NCI-H2196 treated with DMSO at 0.1 percent for 48 hours (cell line): Measurements from ENCODE around the gene WDR55.
"Not testable (repeated sequence)": the region's sequence is repeated elsewhere in the genome, so short reads cannot be mapped to it uniquely, and the experiment has no call there.

Experiments
- DNase-seq: peaks from one replicate; lab custom pipeline; 2025; ENCODE audit not compliant: unreplicated experiment; lab: John Stamatoyannopoulos, UW

Gene WDR55, protein sequence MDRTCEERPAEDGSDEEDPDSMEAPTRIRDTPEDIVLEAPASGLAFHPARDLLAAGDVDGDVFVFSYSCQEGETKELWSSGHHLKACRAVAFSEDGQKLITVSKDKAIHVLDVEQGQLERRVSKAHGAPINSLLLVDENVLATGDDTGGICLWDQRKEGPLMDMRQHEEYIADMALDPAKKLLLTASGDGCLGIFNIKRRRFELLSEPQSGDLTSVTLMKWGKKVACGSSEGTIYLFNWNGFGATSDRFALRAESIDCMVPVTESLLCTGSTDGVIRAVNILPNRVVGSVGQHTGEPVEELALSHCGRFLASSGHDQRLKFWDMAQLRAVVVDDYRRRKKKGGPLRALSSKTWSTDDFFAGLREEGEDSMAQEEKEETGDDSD

DNA sequence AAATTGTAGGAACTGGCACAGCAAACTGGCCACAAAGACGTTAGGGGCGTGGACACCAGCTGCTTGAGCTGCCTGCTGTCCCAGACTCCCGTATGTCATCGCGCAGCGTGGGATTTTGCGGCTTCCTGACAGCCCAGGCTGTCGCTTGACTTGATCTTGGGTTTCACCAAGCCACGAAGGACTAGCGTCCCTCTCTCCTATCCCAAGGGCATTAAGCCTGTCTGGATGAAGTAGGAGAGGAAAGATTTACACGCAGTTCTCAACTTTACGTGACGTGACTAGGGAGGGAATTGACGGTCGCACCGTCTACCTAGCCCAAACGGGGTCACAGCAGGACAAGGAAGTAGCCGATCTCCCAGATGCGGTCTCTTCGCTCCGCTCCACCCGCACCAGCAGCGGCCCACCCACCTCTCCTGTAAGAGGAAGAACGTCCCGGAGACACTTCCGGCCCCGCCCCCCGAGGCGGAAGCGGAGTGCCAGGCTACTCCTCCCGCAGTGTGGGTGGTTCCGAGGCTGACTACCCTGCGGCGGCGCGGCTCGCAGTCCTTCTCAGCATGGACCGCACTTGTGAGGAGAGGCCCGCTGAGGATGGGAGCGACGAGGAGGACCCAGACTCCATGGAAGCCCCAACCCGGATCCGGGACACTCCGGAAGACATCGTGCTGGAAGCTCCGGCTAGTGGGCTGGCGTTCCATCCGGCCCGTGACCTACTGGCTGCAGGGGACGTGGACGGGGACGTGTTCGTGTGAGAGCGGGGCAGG, at the start of gene WDR55:
WDR55 (plus strand) TSS at position 546 of the 761 bp plus-strand sequence; CDS start at position 555, 9 bp downstream.
- peak; percentile 77 for DNase-seq

DNA sequence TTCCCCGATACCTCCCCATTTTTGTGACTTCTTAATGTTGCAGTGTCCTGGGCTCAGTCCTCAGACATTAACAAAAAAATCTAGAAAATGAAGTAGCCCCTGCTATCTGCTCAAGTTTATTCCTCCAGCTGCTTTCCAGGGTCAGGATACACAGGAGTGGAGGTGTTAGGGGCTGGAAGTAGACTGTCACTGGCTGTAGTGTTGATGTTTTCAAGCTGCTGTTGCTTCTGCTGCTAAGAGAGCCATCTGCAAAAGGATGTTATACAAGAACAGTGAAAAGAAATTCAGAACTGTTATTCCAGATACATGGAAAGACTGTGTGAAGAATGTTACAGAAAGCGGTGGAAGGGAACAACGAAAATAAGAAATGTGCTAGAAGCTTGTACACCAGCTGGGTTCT, 42.4 kb upstream of the WDR55 start:
- DNase-seq = no peak

DNA sequence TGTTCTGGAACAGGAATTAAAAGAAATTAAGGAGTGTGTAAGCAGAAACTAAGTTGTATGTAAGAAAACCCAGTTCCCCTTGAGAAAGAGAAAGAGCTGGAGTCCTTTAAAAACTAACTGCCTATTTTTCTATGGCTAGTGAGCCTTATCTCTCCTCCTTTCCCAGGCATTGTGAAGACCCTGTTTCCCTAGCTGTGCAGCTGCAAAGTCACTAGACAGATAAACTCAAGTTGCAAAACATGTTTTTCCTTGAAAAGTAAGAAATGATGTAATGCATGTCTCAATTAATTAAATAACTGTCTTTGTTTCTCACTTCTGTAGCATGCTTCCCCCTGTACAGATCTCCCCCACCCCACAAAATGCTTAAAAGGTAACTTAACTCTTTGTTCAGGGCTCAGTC, 41.6 kb upstream of the WDR55 start:
- DNase-seq = not testable (repeated sequence)

DNA sequence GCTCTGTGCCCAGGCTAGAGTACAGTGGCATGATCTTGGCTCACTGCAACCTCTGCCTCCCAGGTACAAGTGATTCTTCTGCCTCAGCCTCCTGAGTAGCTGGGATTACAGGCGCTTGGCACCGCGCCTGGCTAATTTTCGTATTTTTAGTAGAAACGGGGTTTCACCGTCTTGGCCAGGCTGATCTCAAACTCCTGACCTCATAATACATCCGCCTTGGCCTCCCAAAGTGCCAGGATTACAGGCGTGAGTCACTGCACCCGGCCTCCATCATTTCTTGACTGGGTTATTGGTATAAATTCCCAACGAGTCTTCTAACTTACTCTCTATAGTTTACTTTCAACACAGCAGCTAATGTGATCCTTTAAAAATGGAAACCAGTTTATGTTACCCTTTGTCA, 39.8 kb upstream of the WDR55 start:
- DNase-seq = not testable (repeated sequence)

DNA sequence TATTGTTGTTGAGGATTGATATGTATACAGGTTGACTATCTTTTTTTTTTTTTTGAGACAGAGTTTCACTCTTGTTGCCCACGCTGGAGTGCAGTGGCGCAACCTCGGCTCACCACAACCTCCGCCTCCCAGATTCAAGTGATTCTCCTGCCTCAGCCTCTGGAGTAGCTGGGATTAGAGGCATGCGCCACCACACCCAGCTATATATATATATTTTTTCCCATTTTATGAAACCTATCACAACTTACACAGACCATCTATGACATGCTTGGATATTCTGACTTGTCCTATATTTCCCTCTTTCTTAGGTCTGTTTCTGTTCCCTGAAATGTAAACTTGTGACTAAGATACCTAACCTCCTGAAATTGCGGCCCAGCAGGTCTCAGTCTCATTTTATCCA, 36.7 kb upstream of the WDR55 start:
- no peak for DNase-seq

DNA sequence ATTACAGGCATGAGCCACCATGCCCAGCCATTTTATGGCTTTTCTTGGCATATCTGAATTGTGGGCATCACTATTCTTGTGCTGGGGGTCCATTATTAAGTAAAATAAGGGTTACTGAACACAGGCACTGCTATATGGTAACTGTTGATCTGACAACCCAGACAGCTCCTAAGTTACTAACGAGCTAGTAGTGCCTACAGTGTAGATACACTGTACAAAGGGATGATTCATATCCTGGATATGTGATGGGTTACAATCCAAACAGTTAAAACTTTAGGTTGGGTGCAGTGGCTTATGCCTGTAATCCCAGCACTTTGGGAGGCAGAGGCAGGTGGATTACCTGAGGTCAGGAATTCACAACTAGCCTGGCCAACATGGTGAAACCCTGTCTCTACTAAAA, 36.0 kb upstream of the WDR55 start:
- DNase-seq = no peak

DNA sequence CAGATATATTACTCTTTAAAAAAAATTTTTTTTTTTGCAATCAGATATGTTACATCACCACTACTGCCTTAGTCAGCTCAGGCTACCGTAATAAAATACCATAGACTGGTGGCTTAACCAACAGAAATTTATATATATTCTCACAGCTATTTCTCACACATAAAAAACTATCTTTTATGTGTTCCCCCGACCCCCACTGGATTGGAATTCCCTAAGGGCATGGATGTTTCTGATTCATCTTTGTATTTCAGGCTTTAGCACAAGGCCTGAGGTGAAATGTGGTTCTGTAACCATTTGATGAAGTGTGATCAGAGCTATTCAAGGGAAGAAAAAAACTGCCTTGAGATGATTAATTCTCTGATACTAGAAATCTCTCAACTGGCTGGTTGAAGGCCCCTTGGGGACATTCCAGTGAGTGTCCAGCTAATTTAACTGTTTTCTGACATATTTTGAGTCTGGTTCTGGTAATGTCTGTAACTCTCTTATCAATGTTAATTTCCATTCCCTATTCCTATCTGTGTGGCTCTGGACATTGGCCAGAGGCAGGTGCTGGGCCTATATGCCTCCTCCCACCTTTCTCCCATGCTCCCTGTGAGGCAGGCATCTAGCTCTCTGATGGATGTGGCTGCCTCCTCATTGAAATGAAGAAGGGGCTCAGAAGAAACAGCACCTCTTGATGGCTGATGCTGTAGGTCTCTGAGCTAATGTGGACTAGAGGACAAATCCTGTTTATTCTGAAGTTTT, 34.2 kb upstream of the WDR55 start:
- no peak for DNase-seq

DNA sequence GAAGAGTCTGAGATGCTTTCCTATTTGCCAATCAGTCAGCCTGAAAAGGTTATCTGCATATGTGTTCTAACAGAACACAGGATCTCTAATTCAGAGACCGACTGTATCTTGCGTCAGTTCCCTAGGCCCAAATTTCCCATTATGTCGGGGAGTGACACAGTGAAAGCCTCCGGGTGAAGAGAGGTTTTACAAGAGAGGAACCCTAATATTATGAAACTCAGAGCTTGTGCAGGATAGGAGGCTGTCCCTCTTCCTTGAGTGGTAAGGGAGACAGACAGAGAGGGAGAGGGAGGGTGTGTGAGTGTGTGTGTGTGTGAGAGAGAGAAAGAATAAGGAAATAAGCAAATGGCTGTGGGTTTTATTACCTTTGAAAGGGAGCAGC, 33.7 kb upstream of the WDR55 start:
- DNase-seq = no peak

DNA sequence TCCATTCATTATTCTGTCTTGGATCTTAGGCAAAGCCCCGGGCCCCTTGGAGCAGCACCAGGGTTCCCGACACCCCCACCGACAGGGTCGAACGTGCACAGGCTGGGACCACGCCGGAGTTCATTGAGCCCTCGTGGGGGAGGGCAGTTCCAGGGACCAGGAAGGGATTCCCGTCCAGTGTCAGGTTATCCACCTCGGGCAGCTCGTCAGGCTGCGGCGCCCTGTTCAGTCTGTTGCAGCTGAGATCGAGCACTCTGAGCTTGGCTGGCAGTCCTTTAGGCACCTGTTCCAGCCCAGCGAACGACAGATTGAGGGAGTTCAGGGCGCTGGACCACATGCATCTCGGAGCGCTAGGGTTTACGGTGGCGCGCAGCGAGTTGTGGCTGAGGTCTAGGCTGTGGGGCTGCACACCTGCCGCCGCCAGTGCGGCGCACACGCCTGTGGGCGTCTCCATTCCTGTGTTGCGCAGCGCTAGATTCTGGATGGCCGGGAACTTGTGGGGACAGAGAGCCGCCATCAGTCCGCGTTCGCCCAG, 32.8 kb upstream of the WDR55 start:
- DNase-seq = no peak

DNA sequence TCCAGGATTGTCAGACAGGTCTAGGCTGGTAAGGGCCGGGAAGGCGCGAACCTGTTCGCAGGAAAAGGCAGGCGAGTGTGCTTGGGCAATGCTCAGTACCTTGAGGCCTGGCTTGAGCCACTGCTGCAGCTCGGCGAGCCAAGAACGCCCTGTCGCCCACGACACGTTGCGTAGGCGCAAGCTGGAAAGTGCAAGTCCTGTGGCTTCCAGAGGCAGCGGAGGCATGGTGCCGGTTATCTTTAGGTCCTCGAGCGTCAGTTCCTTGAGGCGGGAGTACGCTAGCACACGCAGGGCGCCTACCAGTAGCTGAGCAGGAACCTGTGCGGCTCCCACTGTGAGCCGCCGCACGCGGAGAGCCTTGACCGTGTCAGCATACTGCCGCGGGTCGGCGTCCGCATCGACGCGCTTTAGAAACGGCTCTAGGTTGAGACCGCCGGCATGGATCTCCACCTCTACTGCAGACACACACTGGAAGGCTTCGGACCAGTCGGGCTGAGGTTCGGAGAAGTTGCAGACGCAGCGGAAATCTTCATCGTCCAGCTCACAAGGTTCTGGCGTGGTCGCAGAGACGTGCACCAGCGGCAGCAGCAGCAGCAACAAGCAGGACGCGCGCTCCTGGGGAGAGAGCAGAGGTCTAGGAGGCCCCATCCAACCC, 32.2 kb upstream of the WDR55 start:
- no peak for DNase-seq

DNA sequence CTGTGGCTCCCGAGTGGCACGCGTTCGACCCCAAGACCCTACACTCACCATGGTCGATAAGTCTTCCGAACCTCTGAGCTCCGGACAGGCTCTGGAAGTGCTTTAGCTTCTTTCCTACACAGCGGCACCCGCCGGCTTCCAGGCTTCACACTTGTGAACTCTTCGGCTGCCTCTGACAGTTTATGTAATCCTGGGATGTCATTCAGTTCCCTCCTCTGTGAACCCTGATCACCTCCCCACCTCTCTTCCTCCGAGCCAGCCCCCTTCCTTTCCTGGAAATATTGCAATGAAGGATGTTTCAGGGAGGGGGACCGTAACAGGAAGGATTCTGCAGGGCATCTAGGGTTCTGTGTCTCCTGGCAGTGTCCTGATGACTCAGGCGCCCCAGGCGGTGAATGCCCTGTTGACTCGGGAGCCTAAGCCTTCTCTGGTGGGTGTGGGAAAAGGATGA, 31.7 kb upstream of the WDR55 start, which contains the start of gene CD14:
CD14 (minus strand) TSS at position 155 of the 451 bp plus-strand sequence; CDS start at position 51, 104 bp downstream.
- DNase-seq = no peak

DNA sequence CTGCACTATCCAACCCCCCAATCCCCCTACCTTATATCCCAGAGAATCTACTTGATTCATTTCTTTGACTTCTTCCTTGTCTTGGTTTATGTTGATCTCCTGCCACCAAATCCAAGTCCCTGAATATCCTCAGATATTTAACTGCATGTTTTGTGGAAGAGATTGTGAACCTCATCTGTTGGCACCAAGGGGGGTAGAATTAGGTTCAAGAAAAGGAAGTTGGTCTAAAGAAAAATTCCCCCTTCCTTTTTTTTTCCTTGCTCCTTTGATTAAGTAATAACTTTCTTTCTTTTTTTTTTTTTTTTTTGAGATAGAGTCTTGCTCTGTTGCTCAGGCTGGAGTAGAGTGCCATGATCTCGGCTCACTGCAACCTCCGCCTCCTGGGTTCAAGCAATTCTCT, 31.2 kb upstream of the WDR55 start:
- DNase-seq = no peak

DNA sequence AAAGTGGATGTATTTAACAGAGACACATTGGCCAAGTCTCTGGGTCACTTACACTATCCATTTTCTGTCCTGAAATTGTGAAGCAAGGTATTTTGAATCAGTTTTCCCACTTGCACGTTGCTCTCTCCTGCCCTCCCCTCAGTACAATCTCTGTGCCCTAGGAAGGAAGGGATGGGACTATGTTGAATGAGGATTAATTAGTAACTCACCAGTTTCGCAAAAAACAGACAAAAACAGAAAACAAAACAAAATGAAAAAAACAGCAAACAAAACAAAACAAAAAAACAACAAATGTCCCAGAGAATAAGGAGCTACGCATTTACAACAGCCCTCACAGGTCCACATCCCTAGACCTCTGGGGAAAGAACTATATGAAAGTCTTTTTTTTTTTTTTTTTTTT, 30.6 kb upstream of the WDR55 start:
- no peak for DNase-seq

DNA sequence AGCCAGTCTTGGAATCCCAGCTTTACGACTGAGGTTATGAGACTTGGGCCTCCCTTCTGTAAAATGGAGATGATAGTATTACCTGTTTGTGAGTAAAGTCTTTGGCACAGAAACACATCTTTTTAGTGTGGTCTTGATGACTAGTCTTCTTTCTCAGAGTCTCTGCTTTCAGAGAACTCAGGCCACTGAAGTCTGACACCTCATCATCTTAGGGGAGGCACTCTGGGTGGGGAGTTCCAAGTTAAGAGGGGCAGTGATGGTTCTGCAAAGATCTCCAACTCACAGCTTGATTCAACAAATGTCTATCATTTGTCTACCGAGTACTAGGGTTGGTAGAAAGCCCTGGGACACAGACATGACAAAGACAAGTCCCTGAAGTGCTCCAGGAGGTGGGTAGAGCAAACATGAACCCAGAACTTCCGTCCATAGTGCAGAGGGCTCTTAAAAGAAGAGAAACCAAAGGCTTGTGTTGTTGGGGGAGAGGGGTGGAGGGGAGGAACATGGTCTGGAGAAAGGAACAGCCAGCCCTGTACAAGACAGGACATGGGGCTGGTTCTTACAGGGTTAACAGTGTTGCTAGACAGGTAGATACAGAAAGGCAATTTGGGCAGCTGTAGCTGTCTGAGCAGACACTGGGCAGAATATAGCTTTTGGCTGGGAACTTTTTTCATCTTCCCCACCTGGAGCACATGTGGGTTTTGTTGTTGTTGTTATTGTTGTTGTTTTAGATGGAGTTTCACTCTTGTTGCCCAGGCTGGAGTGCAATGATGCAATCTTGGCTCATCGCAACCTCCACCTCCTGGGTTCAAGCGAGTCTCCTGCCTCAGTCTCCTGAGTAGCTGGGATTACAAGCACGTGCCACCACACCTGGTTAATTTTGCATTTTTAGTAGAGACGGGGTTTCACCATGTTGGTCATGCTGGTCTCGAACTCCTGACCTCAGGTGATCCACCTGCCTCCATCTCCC, 29.1 kb upstream of the WDR55 start:
- no peak for DNase-seq

DNA sequence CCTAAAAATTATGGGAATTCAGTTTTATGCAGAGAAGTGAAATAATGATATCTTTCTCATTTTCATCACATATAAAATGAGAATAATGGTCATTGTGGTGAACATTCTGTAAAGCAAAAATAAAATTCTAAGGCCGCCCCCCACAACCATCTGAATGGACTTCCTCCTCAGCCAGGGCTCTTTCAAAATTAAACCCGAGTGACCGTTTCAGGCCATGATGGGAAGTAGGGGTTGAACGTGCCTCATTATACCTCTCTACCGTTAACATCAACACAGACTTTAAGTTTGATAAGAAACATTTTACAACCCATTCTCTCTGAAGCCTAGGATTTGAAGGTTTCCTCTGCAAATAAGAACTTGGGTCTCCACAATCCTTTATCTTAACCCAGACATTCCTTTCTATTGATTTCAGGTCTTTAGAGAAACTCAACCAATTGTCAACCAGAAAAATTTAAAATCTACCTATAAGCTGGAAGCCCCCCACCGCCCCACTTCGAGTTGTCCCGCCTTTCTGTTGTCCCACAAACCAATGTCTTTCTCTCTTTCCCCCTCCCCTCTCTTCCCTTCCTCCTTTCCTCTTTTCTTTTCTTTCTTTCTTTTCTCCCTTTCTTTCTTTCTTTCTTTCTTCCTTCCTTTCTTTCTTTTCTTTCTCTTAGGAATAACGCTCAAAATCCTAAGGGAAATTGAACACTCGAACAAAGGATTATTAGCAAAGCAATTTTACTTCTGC, 27.2 kb upstream of the WDR55 start:
- no peak for DNase-seq

DNA sequence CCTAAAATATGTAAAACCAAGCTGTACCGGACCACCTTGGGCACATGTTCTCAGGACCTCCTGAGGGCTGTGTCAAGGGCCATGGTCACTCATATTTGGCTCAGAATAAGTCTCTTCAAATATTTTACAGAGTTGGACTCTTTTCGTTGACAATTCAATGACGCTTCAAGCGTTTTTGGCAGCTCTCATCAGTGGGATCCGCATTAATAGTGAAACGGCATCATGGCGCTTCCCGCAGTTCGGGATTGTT, 25.9 kb upstream of the WDR55 start:
- DNase-seq = not testable (repeated sequence)

DNA sequence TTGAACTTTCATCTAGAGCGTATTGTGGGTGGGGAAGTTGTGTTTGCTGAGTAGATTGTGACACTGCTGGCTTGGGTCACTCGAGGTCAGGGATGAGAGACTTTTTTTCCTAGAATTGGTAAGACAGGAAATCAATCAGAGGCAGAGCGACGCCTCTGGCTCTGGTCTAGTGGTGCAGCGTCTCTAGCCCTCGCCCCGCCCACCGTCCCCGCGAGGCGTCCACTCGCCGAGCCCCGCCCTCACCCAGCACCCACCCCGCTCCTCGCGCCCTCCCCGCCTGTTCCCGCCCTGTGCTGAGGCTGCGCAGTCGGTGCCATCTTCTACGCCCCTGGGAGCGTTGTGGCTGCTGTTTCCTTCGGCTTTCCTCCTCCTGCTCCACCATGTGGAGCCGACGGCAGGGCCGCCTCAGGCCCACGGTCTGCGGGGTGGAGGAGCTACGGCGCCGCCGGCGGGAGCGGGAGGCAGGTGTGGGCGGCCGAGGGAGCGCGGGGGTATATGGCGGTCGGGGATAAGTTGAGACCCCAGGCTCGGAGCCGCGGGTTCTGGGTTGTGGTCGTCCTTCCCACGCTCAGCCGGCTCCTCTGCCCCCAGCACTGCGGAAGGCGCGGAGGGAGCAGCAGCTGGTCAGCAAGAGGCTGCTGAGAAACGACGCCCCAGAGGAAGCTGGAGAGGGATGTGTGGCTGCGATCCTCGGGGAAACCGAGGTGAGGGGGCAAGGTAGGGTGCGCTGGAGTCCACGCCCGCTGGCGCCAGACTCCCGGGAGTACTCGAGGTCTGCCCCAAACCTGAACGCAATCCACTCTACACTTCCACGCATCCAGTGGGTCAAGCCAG, 25.3 kb upstream of the WDR55 start, which contains the start of gene TMCO6:
TMCO6 (plus strand) TSS at position 304 of the 834 bp plus-strand sequence; CDS start at position 381, 77 bp downstream.
- peak; percentile 95 for DNase-seq

DNA sequence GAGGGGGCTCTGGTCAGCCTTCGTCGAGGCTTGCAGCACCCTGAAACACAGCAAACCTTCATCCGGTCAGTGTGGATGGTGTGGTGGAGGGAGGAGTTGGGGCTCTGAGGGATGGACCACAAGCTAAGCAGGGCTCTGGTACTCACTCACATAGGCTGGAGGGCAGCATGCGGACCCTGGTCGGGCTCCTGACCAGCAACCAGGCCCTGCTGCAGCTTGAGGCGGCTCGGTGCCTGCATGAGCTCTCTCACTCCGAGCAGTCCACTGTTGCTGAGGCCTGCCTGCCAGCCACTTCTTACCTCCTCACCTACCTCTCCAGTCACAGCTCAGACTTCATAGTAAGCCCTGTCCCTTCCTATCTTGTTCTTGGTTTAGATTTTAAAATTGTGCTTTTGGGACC, 23.0 kb upstream of the WDR55 start:
- DNase-seq = no peak
